ENCODE measurements around the gene STXBP5L.
"Not testable (repeated sequence)": the region's sequence is repeated elsewhere in the genome, so short reads cannot be mapped to it uniquely, and the experiment has no call there.

The STXBP5L gene

DNA sequence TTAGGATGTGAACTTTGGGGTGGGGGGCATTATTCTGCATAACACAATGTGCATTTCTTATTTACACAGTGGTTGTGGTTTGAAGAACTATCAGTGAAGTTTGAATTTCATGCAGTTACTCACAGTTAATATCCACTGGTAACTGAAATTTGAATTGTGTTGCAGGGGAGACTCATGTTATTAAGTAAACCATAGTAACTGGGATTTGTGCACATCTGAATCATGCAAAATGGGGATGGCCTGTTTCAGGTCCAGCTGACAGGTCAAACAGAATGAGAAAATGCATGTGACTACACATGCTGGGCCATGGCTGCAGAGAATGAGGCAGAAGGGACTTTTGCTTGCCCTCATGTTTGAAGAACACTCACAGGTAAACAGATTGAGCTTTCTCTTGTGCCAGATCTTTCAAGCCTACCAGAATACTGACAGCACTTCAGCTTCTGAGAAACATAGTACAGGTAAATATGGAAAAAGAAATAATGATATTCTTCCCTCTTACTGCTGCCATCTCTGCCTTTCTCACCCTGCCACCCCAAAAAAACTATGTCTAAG lies 522.7 kb downstream of the STXBP5L start:
- DNase-seq (ENCODE audit: low read depth in 2 of 2), result no peak

- DNase-seq (ENCODE audit: low read depth in 2 of 2), result peak in 1 of 2 donors; percentile 16
These were observed 523.9 kb downstream of the STXBP5L start for GRCh38 chr3:121431726-121432517.

DNA sequence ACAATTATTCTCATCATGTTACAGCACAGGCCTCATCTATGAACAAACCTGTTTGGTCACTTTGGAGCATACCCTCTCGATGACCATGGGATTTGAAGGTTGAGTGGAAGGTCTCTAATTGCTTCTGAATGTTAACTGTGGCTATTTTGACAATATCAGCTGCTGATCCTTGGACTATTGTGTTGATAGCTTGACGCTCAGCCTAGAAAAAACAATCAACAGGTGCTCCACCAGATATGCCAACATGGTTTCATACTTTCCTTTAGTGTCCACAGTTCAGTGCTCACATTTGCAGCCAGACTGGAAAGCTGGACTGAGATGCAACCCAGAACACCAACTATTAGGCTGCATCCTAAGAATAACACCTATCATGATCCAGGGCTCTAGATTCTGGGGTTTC lies 528.1 kb downstream of the STXBP5L start:
- DNase-seq (ENCODE audit: low read depth in 2 of 2), result no peak

DNA sequence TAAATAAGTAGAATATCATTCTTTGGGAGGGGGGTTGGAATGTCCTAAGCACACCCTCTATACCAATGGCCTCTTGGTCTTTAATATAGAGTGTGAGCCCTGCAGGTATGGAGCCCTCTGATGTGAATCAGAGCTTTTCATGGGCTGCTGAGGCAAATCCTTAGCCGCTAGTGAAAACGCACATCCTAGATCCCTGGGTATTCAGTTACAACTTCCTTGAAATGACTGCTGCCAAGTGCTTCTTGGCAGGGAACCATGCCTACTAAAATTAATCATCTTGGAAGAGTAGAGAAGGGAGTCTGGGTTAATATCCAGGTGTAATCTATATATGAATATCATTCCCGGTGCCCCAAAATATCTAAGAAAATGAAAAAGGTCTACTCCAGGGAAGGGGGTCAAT lies 528.6 kb downstream of the STXBP5L start:
- no peak for DNase-seq (ENCODE audit: low read depth in 2 of 2)

GRCh38 chr3:121443456-121443855 lies 535.5 kb downstream of the STXBP5L start:
- no peak for DNase-seq (ENCODE audit: low read depth in 2 of 2)

DNA sequence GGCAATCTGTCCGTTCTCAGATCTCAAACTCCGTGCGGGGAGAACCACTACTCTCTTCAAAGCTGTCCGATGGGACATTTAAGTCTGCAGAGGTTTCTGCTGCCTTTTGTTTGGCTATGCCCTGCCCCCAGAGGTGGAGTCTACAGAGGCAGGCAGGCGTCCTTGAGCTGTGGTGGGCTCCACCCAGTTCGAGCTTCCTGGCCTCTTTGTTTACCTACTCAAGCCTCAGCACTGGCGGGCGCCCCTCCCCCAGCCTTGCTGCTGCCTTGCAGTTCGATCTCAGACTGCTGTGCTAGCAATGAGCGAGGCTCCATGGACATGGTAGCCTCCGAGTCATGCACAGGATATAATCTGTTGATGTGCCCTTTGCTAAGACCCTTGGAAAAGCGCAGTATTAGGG lies 543.7 kb downstream of the STXBP5L start:
- DNase-seq (ENCODE audit: low read depth in 2 of 2), result not testable (repeated sequence)

GRCh38 chr3:121462565-121462964 lies 554.6 kb downstream of the STXBP5L start:
- DNase-seq (ENCODE audit: low read depth in 2 of 2), result no peak

DNA sequence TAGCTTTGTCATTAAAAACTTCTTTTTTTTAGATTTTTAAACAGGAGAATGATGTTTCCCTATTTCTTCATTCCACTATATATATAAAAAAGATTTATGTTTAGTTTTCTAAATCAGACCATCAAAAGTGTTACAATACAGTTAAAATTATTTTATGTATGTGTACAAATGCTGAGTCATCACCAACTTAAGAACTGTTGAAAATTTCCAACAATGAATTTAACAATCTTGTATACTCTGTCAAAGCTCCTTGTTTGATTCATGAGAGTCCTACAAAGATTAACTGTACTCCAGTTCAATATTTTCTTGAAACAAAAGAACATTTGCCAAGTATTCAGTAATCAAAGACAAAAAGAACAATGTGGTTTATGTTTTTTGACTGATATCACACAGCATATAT lies 555.7 kb downstream of the STXBP5L start:
- DNase-seq (ENCODE audit: low read depth in 2 of 2), result no peak

DNA sequence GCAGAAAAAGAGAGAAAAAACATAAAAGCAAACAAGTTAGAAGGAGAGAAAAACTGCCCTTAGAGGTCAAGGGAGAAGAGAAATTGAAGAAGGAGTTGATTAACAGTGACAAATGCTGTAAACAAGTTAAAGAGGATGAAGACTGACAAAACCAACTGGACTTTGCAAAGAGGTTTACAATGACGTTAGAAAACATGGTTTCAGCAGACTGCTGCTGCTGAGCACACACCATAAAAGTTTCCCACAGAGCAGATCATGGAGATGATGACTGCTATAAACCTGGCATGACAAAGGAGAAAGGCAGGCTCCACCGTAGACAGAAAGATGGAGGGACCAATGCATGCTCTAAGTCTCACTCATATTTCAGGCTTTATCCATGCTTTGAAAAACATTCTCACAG lies 559.1 kb downstream of the STXBP5L start:
- DNase-seq (ENCODE audit: low read depth in 2 of 2), result no peak

DNA sequence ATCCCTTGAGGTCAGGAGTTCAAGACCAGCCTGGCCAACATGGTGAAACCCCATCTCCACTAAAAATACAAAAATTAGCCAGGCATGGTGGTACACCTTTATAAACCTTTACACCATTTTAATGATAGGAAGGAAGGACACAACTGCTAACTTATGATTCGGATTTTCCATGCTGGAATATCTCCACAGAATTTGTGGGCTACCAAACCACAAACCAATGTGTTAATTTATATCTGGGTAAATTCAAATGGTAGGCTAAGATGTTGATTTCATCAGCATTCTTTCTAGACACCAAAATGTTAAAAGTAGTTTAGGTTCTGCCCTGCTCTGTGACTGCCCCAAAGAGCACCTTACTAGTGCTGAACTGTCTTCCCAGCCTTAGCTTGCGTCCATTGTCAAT lies 565.0 kb downstream of the STXBP5L start:
- DNase-seq (ENCODE audit: low read depth in 2 of 2), result no peak
